Aortic smooth muscle cell (primary cell): ENCODE results near the gene TJP3. TPM values are rescaled to one million over a fixed set of nuclear protein-coding genes. Genes with fewer than 3 reads are reported as not detected.

Source experiments
- total RNA-seq: library from RNA; depleted of rRNA; stranded (reverse); fragments of >200 nt; gene quantifications from 2 replicates; pipeline ENCODE4 v1.2.3, GENCODE V29; 2014

The TJP3 gene
- not detected in 2 replicates for total RNA-seq

GRCh38 chr19:3708207-3708931 lies at the start of gene TJP3:
TSS of gene TJP3 (plus strand) at chr19:3708384. CDS start at chr19:3728433, 20,049 bp downstream.

GRCh38 chr19:3700242-3701032 lies 7.7 kb upstream of the TJP3 start, which contains the start of gene PIP5K1C:
TSS of gene PIP5K1C (minus strand) at chr19:3700468. CDS start at chr19:3700390, 78 bp downstream.

GRCh38 chr19:3761382-3762129 lies 53.4 kb downstream of the TJP3 start, which contains the start of gene APBA3:
TSS of gene APBA3 (minus strand) at chr19:3761692. CDS start at chr19:3760264, 1,428 bp downstream.

GRCh38 chr19:3762501-3763459 lies 54.6 kb downstream of the TJP3 start, which contains the start of gene MRPL54:
TSS of gene MRPL54 (plus strand) at chr19:3762682. CDS start at chr19:3762701, 19 bp downstream.

GRCh38 chr19:3771906-3772455 lies 63.8 kb downstream of the TJP3 start, which contains the start of gene RAX2:
TSS of gene RAX2 (minus strand) at chr19:3772228. CDS start at chr19:3771742, 486 bp downstream.

GRCh38 chr19:3785938-3786824 lies 78.0 kb downstream of the TJP3 start, which contains the start of gene MATK:
TSS of gene MATK (minus strand) at chr19:3786381. CDS start at chr19:3785135, 1,246 bp downstream.

Other genes starting within 250 kb of the TJP3 start
- gene SMIM24, start 227.9 kb upstream of the TJP3 start, total RNA-seq, result not detected in 2 replicates
- not detected in 2 replicates for gene SMIM44, start 224.9 kb upstream of the TJP3 start, total RNA-seq
- 9.3 and 13.6 TPM in 2 replicates for gene DOHH, start 207.7 kb upstream of the TJP3 start, total RNA-seq
- gene FZR1, start 202.1 kb upstream of the TJP3 start, total RNA-seq, result 30.5 and 33.0 TPM in 2 replicates
- not detected in 2 replicates for gene TEKTIP1, start 169.2 kb upstream of the TJP3 start, total RNA-seq
- 86.3 and 130 TPM in 2 replicates for gene MFSD12, start 150.8 kb upstream of the TJP3 start, total RNA-seq
- 84.4 and 98.6 TPM in 2 replicates for gene HMG20B, start 135.4 kb upstream of the TJP3 start, total RNA-seq
- under 0.01 and 0.06 TPM in 2 replicates for gene GIPC3, start 122.9 kb upstream of the TJP3 start, total RNA-seq
- 4.0 and 6.3 TPM in 2 replicates for gene TBXA2R, start 101.5 kb upstream of the TJP3 start, total RNA-seq
- gene CACTIN, start 81.6 kb upstream of the TJP3 start, total RNA-seq, result 18.2 and 24.6 TPM in 2 replicates
- gene PIP5K1C, start 7.9 kb upstream of the TJP3 start, total RNA-seq, result 21.8 and 26.9 TPM in 2 replicates
- gene APBA3, start 53.3 kb downstream of the TJP3 start, total RNA-seq, result 10.6 and 12.2 TPM in 2 replicates
- 48.9 and 52.3 TPM in 2 replicates for gene MRPL54, start 54.3 kb downstream of the TJP3 start, total RNA-seq
- not detected in 2 replicates for gene RAX2, start 63.8 kb downstream of the TJP3 start, total RNA-seq
- gene MATK, start 78.0 kb downstream of the TJP3 start, total RNA-seq, result not detected in 2 replicates
- gene ZFR2, start 160.7 kb downstream of the TJP3 start, total RNA-seq, result not detected in 2 replicates
- not detected in 2 replicates for gene ATCAY, start 172.3 kb downstream of the TJP3 start, total RNA-seq
- not detected in 2 replicates for gene NMRK2, start 224.7 kb downstream of the TJP3 start, total RNA-seq